Colonic mucosa (tissue), 4 donors: ENCODE results near the gene HK3. TPM values are rescaled to one million over a fixed set of nuclear protein-coding genes. Genes with fewer than 3 reads are reported as not detected.

ENCODE experiments used
- DNase-seq: peaks from one replicate; pipeline ENCODE4 v3.0.0-alpha.2; 2020
- H3K27ac ChIP-seq: fragments of 200-600 bp; one replicate; pipeline ENCODE4 v1.8.0; 2021
- H3K27me3 ChIP-seq: fragments of 200-600 bp; one replicate; pipeline ENCODE4 v1.8.0; 2021
- H3K36me3 ChIP-seq: fragments of 200-600 bp; one replicate; pipeline ENCODE4 v1.8.0; 2021
- H3K4me1 ChIP-seq: fragments of 200-600 bp; one replicate; pipeline ENCODE4 v1.8.0; 2021; ENCODE audit warnings: mild to moderate bottlenecking
- H3K4me3 ChIP-seq: fragments of 200-600 bp; one replicate; pipeline ENCODE4 v1.8.0; 2021
- H3K9ac ChIP-seq, 2 donors: one replicate each; pipeline ENCODE4 v1.7.0; 2013; ENCODE audit warnings: control low read depth in 2 of 2, low read depth in 2 of 2, low read length in 2 of 2
- H3K9me3 ChIP-seq: fragments of 200-600 bp; one replicate; pipeline ENCODE4 v1.8.0; 2021
- intact Hi-C: fragments of 100-400 bp; cut with DNase I; formaldehyde crosslinking; loops from one replicate; pipeline ENCODE4 v1.14.1; 2022
- total RNA-seq, 2 donors: library from RNA; stranded (reverse); fragmentation: NEBNext Ultra II Directional in 1 of 2; extraction: Animal tissue kit (Norgen Biotek cat#: 25700) in 1 of 2; gene quantifications; one replicate each; pipeline ENCODE4 v1.2.1, GENCODE V29; 2021
- TF ChIP-seq, protein P1 (sequence below): fragments of 200-600 bp; IDR thresholded peaks from one replicate; pipeline ENCODE4 v1.8.0; 2022; ENCODE audit warnings: antibody characterized with exemption, mild to moderate bottlenecking
- donor health status: healthy.
- donor health status: DM: no; HTN: no; CAD: no.
- donor health status: DM: no; HTN: no; CAD: no.

Gene HK3
- total RNA-seq, 2 donors from 2014 or later = 1.6 to 3.0 TPM

DNA sequence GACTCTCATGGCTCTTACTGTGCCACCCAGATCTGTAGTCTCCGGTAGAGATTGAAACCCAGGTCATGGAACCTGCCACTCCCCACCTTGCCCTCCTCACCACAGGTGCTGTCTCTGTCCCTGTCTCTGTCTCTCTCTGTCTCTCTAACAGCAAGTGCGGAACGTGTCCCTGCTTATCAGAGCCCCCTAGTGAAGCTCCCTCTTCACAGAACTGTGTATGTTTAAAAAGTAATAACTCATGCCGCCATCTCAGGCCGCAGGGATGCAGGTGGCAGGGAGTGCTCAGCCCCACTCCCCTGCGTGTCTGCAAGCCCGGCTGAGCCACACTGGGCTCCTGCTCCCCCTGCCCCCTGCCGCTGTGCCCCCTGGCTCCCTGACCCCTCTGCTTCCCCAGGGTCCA lies 45.0 kb downstream of the HK3 start:
- H3K27ac ChIP-seq = no peak overlapping the region
- H3K4me1 ChIP-seq = no peaks in the 10 kb centered on the region
- H3K9ac ChIP-seq = no peak overlapping the region
- TF ChIP-seq, protein P1, sequence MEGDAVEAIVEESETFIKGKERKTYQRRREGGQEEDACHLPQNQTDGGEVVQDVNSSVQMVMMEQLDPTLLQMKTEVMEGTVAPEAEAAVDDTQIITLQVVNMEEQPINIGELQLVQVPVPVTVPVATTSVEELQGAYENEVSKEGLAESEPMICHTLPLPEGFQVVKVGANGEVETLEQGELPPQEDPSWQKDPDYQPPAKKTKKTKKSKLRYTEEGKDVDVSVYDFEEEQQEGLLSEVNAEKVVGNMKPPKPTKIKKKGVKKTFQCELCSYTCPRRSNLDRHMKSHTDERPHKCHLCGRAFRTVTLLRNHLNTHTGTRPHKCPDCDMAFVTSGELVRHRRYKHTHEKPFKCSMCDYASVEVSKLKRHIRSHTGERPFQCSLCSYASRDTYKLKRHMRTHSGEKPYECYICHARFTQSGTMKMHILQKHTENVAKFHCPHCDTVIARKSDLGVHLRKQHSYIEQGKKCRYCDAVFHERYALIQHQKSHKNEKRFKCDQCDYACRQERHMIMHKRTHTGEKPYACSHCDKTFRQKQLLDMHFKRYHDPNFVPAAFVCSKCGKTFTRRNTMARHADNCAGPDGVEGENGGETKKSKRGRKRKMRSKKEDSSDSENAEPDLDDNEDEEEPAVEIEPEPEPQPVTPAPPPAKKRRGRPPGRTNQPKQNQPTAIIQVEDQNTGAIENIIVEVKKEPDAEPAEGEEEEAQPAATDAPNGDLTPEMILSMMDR = no peak
- no peak for DNase-seq
- H3K4me3 ChIP-seq = no peak overlapping the region
- no peaks in the 10 kb centered on the region for H3K36me3 ChIP-seq
- no peaks in the 10 kb centered on the region for H3K27me3 ChIP-seq
- intact Hi-C loops = no loop called here
- no peaks in the 10 kb centered on the region for H3K9me3 ChIP-seq

DNA sequence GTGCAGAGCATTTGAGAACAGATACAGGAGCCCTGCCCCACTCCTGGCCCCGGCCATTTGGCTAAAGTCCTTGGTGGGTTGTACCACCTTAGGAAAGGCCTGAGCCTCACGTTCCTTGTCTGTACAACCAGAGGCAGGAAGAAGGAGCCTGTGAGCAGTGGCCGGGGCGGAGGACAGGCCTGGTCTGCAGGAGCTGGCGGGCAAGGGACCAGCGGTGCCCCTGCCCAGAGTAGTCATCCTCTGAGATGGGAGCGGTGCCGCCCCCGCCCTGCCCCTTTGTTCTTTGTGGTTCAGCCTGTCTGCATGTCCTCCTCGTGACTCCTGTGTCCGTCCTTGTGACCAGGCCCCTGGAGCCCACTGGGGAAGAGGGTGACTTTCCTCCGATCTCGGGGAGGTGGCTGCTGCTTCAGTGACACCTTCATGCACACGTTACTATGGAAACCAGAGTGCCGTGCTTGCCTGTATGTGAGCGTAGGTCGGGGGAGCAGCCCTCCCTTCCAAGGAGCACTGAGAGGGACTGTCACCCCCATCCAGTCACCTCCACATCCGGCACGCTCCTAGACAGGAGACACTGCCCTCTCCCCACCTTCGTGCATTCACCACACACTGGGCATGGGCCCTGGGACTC lies 45.9 kb downstream of the HK3 start:
- no peaks in the 10 kb centered on the region for H3K9me3 ChIP-seq

DNA sequence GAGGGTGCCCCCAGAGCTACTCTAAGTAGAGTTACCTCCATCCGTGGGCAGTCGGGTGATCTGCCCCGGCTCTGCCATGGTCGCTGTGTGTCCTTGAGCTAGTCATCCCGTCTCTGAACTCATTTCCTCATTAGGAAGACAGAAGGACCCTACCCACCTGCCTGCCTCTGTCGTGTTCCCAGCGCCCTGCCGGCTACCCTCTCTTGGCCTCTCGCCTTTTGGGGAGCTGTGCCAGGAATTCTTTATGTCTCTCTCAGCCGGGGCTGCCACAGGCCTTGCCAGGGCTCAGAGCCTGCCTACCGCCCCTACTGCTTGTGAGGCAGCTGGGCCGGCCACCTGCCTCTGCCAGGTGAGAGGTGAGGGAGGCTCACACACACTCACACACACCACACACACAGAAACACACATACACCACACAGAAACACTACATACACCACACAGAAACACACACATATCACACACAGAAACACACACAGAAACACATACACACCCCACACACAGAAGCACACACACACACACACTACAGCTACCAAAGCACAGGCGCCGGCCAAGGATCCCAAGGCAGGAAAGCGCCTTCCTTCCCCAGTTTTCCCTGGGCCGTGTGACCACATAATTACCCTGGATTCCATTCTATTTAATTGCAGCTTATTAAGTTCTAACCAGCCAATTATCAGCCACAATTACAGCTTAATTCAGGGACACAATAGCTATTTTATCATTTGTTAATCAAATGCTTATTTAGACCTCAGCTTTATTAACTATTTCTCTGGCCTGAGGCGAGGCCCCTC lies 47.1 kb downstream of the HK3 start:
- H3K36me3 ChIP-seq = no peaks in the 10 kb centered on the region
- H3K27ac ChIP-seq = no peak overlapping the region
- TF ChIP-seq, protein P1 = no peak
- no peaks in the 10 kb centered on the region for H3K27me3 ChIP-seq
- no peaks in the 10 kb centered on the region for H3K9me3 ChIP-seq
- no peaks in the 10 kb centered on the region for H3K4me1 ChIP-seq
- intact Hi-C loops = no loop called here
- no peak overlapping the region for H3K9ac ChIP-seq
- H3K4me3 ChIP-seq = no peak overlapping the region
- DNase-seq = no peak

More for the DNA sequence above, 45.9 kb downstream of the HK3 start:
- no peak overlapping the region for H3K27ac ChIP-seq
- H3K36me3 ChIP-seq = no peaks in the 10 kb centered on the region
- H3K9ac ChIP-seq = no peak overlapping the region
- TF ChIP-seq, protein P1 = no peak
- H3K4me1 ChIP-seq = no peaks in the 10 kb centered on the region
- H3K4me3 ChIP-seq = no peak overlapping the region
- intact Hi-C loops = no loop called here
- no peaks in the 10 kb centered on the region for H3K27me3 ChIP-seq
- no peak for DNase-seq

DNA sequence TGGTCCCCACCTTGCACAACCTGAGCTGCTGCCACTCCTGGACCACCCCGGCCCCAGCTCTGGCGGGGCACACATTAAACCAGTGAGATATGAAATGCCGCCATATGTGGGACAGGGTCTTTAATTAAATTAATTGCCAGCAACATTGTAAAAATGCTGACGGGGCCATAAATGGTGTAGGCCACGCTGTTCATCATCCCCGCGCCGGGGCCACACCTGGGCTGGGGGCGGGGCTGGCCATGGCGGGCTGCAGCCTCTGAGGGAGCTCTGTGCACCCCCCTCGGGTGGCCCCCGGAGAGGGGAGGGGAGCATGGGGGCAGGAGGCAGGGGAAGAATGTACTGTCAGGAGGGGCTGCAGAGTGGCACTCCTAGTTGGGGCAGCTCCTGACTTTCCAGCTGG lies 47.8 kb downstream of the HK3 start:
- TF ChIP-seq, protein P1 = no peak
- DNase-seq = no peak

DNA sequence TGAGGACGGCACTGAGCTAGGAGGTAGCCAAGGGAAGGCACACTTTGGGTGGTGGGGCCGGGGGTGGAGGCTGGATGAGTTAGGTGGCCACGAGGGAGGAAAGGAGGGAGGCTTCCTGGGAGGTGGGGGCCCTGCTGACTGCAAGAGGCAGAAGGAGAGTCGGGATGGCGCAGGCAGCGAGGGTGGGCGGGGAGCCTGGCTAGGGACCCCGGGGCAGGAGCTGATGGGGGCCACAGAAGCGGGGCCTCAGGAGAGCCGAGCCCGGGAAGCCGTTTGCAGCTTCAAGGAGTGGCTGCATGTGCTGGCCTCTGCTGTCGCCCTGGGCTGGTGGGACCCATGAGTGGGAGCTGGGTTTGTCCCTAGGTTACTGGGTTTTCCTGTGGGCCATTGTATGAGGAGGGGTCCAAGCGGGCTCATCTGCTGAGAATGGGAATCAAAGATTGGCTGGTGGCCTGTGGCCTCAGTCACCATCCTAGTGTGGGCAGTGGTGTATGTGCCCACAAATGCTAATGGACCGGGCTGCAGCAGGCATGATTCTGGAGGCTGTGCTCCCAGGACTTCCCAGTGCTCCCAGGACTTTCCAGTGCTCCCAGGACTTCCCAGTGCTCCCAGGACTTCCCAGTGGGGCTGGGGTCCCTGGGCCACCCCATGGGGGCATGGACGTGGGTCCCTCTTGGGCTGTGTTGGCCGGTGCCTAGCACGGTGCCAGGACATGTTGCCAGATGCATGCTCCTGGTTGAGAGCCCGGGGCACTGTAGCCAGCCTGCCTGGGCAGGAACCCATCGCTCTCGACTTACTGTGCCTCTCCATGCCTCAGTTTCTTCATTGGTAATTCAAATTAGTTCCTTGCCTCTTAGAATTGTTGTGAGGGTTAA lies 48.5 kb downstream of the HK3 start:
- Histone ChIP-seq H3K36me3 (no peaks in the 10 kb centered on the region), H3K27ac (no peak overlapping the region), H3K27me3 (no peaks in the 10 kb centered on the region), H3K4me3 (no peak overlapping the region), H3K9ac (no peak overlapping the region), H3K4me1 (no peaks in the 10 kb centered on the region), H3K9me3 (no peaks in the 10 kb centered on the region)
- DNase-seq = no peak
- TF ChIP-seq, protein P1 = no peak
- intact Hi-C loops = no loop called here

More for the DNA sequence above, 47.8 kb downstream of the HK3 start:
- no peak overlapping the region for H3K27ac ChIP-seq
- intact Hi-C loops = no loop called here
- no peaks in the 10 kb centered on the region for H3K9me3 ChIP-seq
- no peaks in the 10 kb centered on the region for H3K36me3 ChIP-seq
- no peaks in the 10 kb centered on the region for H3K4me1 ChIP-seq
- no peaks in the 10 kb centered on the region for H3K27me3 ChIP-seq
- no peak overlapping the region for H3K9ac ChIP-seq
- H3K4me3 ChIP-seq = no peak overlapping the region
